ENCODE results near the gene GABBR2. TPM values are rescaled to one million over a fixed set of nuclear protein-coding genes. Genes with fewer than 3 reads are reported as not detected.
A peak's percentile ranks its signal among the peaks of the same experiment; 100 is the strongest.

Gene GABBR2
- total RNA-seq, 1 donor from 2014 or later = 0.84 TPM

GRCh38 chr9:98401140-98402018 is 307.4 kb downstream of the GABBR2 start:
- intact Hi-C loops (cut with DNase I) = no loop called here
- ATAC-seq = no peak
- H3K36me3 ChIP-seq = no peaks in the 10 kb centered on the region
- no peaks in the 10 kb centered on the region for H3K4me1 ChIP-seq
- DNase-seq = no peak
- H3K9me3 ChIP-seq = no peaks in the 10 kb centered on the region
- TF ChIP-seq, protein P1, sequence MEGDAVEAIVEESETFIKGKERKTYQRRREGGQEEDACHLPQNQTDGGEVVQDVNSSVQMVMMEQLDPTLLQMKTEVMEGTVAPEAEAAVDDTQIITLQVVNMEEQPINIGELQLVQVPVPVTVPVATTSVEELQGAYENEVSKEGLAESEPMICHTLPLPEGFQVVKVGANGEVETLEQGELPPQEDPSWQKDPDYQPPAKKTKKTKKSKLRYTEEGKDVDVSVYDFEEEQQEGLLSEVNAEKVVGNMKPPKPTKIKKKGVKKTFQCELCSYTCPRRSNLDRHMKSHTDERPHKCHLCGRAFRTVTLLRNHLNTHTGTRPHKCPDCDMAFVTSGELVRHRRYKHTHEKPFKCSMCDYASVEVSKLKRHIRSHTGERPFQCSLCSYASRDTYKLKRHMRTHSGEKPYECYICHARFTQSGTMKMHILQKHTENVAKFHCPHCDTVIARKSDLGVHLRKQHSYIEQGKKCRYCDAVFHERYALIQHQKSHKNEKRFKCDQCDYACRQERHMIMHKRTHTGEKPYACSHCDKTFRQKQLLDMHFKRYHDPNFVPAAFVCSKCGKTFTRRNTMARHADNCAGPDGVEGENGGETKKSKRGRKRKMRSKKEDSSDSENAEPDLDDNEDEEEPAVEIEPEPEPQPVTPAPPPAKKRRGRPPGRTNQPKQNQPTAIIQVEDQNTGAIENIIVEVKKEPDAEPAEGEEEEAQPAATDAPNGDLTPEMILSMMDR (IDR thresholded peaks at IDR 0.05) = no peak
- no peak overlapping the region for H3K27ac ChIP-seq
- H3K4me3 ChIP-seq = no peak overlapping the region
- no peaks in the 10 kb centered on the region for H3K27me3 ChIP-seq

- Histone ChIP-seq H3K27ac (no peak overlapping the region), H3K36me3 (no peaks in the 10 kb centered on the region), H3K4me1 (no peaks in the 10 kb centered on the region), H3K4me3 (no peak overlapping the region), H3K9me3 (no peaks in the 10 kb centered on the region), H3K27me3 (no peaks in the 10 kb centered on the region)
- intact Hi-C loops (cut with DNase I) = no loop called here
- TF ChIP-seq, protein P1 (IDR thresholded peaks at IDR 0.05) = no peak
- DNase-seq = no peak
- ATAC-seq = no peak
These were observed 308.6 kb downstream of the GABBR2 start for GRCh38 chr9:98399950-98400683.

DNA sequence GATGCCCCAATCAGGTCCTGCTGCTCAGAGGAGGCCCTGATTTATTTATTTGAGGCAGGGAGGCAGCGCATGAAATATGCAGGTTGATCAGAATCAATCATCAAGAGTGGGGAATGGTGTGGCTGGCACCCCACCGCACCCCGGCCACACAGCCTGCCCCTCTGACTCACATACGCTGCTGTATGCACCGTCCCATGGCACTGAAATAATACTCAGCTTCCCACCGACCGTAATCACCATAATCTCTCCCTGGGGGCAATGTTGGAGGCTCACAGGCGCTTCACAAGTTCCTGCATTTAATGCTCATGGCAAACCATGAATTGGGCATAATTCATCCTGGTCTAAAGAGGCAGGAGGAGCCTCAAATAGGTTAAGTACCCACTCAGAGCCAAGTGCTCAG is 312.1 kb downstream of the GABBR2 start:
- no peak for DNase-seq
- no peaks in the 10 kb centered on the region for H3K9me3 ChIP-seq
- H3K27ac ChIP-seq = no peak overlapping the region
- ATAC-seq = no peak
- no peaks in the 10 kb centered on the region for H3K27me3 ChIP-seq
- intact Hi-C loops (cut with DNase I) = no loop called here
- H3K4me1 ChIP-seq = no peaks in the 10 kb centered on the region
- TF ChIP-seq, protein P1 (IDR thresholded peaks at IDR 0.05) = no peak
- no peak overlapping the region for H3K4me3 ChIP-seq
- H3K36me3 ChIP-seq = no peaks in the 10 kb centered on the region

DNA sequence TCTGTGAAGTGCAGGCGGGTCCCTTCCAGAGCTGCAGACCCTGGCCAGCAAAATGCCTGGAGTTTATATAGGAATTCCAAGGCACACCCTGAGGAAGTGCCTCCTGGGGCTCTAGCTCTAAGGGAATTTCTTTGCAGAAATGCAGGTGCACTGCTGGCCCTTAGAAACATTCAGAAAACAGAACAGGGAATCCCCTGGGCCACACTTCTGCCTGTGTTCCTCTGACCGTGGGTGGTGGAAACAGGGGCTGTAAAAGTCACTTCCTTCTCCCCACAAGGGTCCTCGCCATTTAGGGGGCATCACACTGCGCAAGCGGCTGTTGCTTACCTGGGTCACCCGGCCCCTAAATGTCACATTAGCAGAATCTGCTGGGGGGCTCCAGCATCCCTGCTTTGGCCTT is 312.5 kb downstream of the GABBR2 start:
- Histone ChIP-seq H3K27me3 (no peaks in the 10 kb centered on the region), H3K9me3 (no peaks in the 10 kb centered on the region), H3K36me3 (no peaks in the 10 kb centered on the region), H3K27ac (no peak overlapping the region), H3K4me3 (no peak overlapping the region), H3K4me1 (no peaks in the 10 kb centered on the region)
- DNase-seq (no peak), ATAC-seq (no peak)
- intact Hi-C loops (cut with DNase I) = no loop called here
- TF ChIP-seq, protein P1 (IDR thresholded peaks at IDR 0.05) = no peak

DNA sequence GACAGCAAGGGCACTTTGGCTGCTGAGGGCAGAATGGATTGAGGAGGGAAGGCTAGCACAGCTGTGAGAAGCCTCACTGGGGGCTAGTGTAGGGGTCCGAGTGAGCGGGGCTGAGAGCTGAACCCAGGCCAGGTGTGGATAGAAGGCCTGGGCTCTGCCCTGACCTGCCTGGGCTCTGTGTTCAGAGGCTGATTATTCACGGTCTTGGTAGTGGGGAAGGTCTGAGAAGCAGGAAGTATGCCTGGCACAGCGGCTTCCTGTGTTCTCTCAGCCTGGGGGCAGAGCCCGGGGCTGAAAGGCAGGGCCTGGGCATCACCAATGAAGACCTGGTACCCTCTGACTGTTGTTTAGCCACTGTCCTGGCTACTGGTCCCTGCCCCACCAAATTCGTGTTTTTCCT is 316.9 kb downstream of the GABBR2 start:
- H3K4me1 ChIP-seq = no peaks in the 10 kb centered on the region
- TF ChIP-seq, protein P1 (IDR thresholded peaks at IDR 0.05) = no peak
- no peak for DNase-seq
- H3K36me3 ChIP-seq = no peaks in the 10 kb centered on the region
- no peak overlapping the region for H3K4me3 ChIP-seq
- peak; percentile 14 for ATAC-seq
- H3K9me3 ChIP-seq = no peaks in the 10 kb centered on the region
- H3K27ac ChIP-seq = no peak overlapping the region
- H3K27me3 ChIP-seq = no peaks in the 10 kb centered on the region
- intact Hi-C loops (cut with DNase I) = no loop called here
